WI38 (cell line): Measurements from ENCODE around the gene CBX2.

Source experiments
- H3K4me3 ChIP-seq: 2 replicates; pipeline ENCODE4 v1.5.1; 2011; ENCODE audit warnings: low read depth, mild to moderate bottlenecking, control low read depth, low read length
- CTCF ChIP-seq: IDR thresholded peaks from 2 replicates; pipeline ENCODE4 v1.5.1; 2012; ENCODE audit warnings: low read depth, mild to moderate bottlenecking, control low read depth, low read length

CBX2 gene

GRCh38 chr17:79832218-79833109 is 54.5 kb downstream of the CBX2 start:
- H3K4me3 ChIP-seq, result no peak overlapping the region
- TF ChIP-seq CTCF, result no peak

GRCh38 chr17:79833110-79833450 is 55.1 kb downstream of the CBX2 start:
- TF ChIP-seq CTCF, result no peak
- H3K4me3 ChIP-seq, result no peak overlapping the region

GRCh38 chr17:79833744-79834564 is 56.0 kb downstream of the CBX2 start:
- no peak for TF ChIP-seq CTCF
- H3K4me3 ChIP-seq, result no peak overlapping the region

- TF ChIP-seq CTCF, result peak; percentile 59
- no peak overlapping the region for H3K4me3 ChIP-seq
These were observed 56.9 kb downstream of the CBX2 start for GRCh38 chr17:79834565-79835469.

- no peak for TF ChIP-seq CTCF
- H3K4me3 ChIP-seq, result no peak overlapping the region
These were observed 57.5 kb downstream of the CBX2 start for GRCh38 chr17:79835470-79835899.

- no peak for TF ChIP-seq CTCF
- peak overlapping the region; percentile 80 for H3K4me3 ChIP-seq
These were observed 58.1 kb downstream of the CBX2 start for GRCh38 chr17:79835953-79836509.
